WERI-Rb-1 (cell line): ENCODE measurements around the gene RSBN1.
A peak's percentile ranks its signal among the peaks of the same experiment; 100 is the strongest.

ENCODE experiments used
- DNase-seq: peaks from one replicate; pipeline ENCODE4 v3.0.0-alpha.2; 2020
- H3K27ac ChIP-seq: fragments of 250-450 bp; sonication (Bioruptor Pico); 2 replicates; pipeline ENCODE4 v1.5.1; 2020; ENCODE audit warnings: mild to moderate bottlenecking, moderate library complexity
- H3K27me3 ChIP-seq: fragments of 250-450 bp; sonication (Bioruptor Pico); 2 replicates; pipeline ENCODE4 v1.5.1; 2021; ENCODE audit warnings: mild to moderate bottlenecking, low read depth, moderate library complexity; ENCODE audit not compliant: insufficient read depth, severe bottlenecking
- H3K36me3 ChIP-seq: fragments of 250-450 bp; sonication (Bioruptor Pico); 2 replicates; pipeline ENCODE4 v1.5.1; 2020; ENCODE audit warnings: mild to moderate bottlenecking, moderate library complexity
- H3K4me3 ChIP-seq: 2 replicates; pipeline ENCODE4 v1.5.1; 2011; ENCODE audit warnings: low read depth, mild to moderate bottlenecking, control low read depth, low read length
- H3K9me3 ChIP-seq: fragments of 250-450 bp; sonication (Bioruptor Pico); 2 replicates; pipeline ENCODE4 v1.5.1; 2021; ENCODE audit warnings: mild to moderate bottlenecking, moderate library complexity; ENCODE audit not compliant: severe bottlenecking
- CTCF ChIP-seq: IDR thresholded peaks from 2 replicates; pipeline ENCODE4 v1.5.1; 2011; ENCODE audit warnings: low read depth, mild to moderate bottlenecking, control low read depth, inconsistent platforms, low read length

RSBN1 gene

GRCh38 chr1:113811156-113811887, 954 bp downstream of the RSBN1 start:
- peak; percentile 59 for DNase-seq
- Histone ChIP-seq H3K36me3 (no peaks in the 10 kb centered on the region; the same call in none of the 2 replicates), H3K27me3 (no peaks in the 10 kb centered on the region), H3K4me3 (peak overlapping the region; percentile 62), H3K27ac (peak overlapping the region; percentile 68), H3K9me3 (no peaks in the 10 kb centered on the region)
- no peak for TF ChIP-seq CTCF

GRCh38 chr1:113809670-113810602, 2.3 kb downstream of the RSBN1 start:
- Histone ChIP-seq H3K27me3 (no peaks in the 10 kb centered on the region), H3K9me3 (no peaks in the 10 kb centered on the region), H3K4me3 (peak overlapping the region; percentile 62), H3K27ac (no peak overlapping the region; the same call in 1 of the 2 replicates), H3K36me3 (peaks cover 5% of the 10 kb centered on the region)
- no peak for DNase-seq
- TF ChIP-seq CTCF, result no peak

- DNase-seq, result no peak
- peaks cover 5% of the 10 kb centered on the region for H3K36me3 ChIP-seq
- no peak overlapping the region for H3K27ac ChIP-seq
- H3K4me3 ChIP-seq, result no peak overlapping the region
- TF ChIP-seq CTCF, result no peak
- H3K9me3 ChIP-seq, result no peaks in the 10 kb centered on the region
- no peaks in the 10 kb centered on the region for H3K27me3 ChIP-seq
These were observed 3.7 kb downstream of the RSBN1 start for GRCh38 chr1:113808450-113809195.

GRCh38 chr1:113805639-113806038, 6.6 kb downstream of the RSBN1 start:
- H3K4me3 ChIP-seq, result no peak overlapping the region
- no peaks in the 10 kb centered on the region for H3K27me3 ChIP-seq
- peaks cover 5% of the 10 kb centered on the region for H3K36me3 ChIP-seq
- no peaks in the 10 kb centered on the region for H3K9me3 ChIP-seq
- no peak for TF ChIP-seq CTCF
- H3K27ac ChIP-seq, result no peak overlapping the region
- no peak for DNase-seq

GRCh38 chr1:113805256-113805531, 7.1 kb downstream of the RSBN1 start:
- no peaks in the 10 kb centered on the region for H3K9me3 ChIP-seq

More at GRCh38 chr1:113805256-113805531, 7.1 kb downstream of the RSBN1 start:
- H3K27me3 ChIP-seq, result no peaks in the 10 kb centered on the region
- no peak for TF ChIP-seq CTCF
- H3K27ac ChIP-seq, result no peak overlapping the region
- H3K36me3 ChIP-seq, result peaks cover 5% of the 10 kb centered on the region
- no peak overlapping the region for H3K4me3 ChIP-seq
- DNase-seq, result no peak
